GM12875 (cell line): ENCODE data around the gene DAPK3.

Experiments used
- H3K4me3 ChIP-seq: one replicate; pipeline ENCODE4 v1.5.1; 2011; ENCODE audit warnings: low read depth, low read length, control low read depth
- TF ChIP-seq, protein P1 (sequence below): IDR thresholded peaks from 2 replicates; pipeline ENCODE4 v1.5.1; 2011; ENCODE audit warnings: low read depth, mild to moderate bottlenecking, control low read depth, inconsistent platforms, low read length, moderate library complexity, borderline replicate concordance; ENCODE audit not compliant: insufficient read depth

The DAPK3 gene

DNA sequence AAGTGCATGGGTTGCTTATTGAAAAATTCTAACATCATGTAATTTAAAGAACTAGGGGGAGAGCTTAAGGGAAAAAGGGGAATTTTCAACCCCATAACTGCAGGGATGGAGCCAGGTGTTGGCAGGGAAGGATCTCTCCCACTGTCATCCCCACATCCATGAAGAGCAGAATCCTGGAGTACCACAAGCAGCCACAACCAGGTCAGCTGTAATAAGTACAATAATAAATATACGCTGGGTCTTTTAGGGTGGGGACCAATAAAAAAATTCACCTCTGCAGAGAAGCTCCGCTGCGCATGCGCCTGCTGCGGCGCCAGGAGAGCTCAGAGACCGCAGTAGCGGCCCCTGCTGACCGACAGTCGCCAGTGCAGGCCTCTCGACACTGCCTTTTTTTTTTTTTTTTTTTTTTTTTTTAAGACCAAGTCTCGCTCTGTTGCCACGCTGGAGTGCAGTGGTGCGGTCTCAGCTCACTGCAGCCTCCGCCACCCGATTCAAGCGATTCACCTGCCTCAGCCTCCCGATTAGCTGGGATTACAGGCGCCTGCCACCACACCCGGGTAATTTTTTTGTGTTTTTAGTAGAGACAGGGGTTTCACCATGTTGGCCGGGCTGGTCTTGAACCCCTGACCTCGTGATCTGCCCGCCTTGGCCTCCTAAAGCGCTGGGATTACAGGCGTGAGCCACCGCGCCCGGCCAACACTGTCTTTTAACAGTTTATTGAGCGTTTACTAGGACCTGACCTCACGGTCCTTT is 16.9 kb upstream of the DAPK3 start:
- H3K4me3 ChIP-seq = peak overlapping the region; percentile 42
- TF ChIP-seq, protein P1, sequence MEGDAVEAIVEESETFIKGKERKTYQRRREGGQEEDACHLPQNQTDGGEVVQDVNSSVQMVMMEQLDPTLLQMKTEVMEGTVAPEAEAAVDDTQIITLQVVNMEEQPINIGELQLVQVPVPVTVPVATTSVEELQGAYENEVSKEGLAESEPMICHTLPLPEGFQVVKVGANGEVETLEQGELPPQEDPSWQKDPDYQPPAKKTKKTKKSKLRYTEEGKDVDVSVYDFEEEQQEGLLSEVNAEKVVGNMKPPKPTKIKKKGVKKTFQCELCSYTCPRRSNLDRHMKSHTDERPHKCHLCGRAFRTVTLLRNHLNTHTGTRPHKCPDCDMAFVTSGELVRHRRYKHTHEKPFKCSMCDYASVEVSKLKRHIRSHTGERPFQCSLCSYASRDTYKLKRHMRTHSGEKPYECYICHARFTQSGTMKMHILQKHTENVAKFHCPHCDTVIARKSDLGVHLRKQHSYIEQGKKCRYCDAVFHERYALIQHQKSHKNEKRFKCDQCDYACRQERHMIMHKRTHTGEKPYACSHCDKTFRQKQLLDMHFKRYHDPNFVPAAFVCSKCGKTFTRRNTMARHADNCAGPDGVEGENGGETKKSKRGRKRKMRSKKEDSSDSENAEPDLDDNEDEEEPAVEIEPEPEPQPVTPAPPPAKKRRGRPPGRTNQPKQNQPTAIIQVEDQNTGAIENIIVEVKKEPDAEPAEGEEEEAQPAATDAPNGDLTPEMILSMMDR = peak; percentile 90

DNA sequence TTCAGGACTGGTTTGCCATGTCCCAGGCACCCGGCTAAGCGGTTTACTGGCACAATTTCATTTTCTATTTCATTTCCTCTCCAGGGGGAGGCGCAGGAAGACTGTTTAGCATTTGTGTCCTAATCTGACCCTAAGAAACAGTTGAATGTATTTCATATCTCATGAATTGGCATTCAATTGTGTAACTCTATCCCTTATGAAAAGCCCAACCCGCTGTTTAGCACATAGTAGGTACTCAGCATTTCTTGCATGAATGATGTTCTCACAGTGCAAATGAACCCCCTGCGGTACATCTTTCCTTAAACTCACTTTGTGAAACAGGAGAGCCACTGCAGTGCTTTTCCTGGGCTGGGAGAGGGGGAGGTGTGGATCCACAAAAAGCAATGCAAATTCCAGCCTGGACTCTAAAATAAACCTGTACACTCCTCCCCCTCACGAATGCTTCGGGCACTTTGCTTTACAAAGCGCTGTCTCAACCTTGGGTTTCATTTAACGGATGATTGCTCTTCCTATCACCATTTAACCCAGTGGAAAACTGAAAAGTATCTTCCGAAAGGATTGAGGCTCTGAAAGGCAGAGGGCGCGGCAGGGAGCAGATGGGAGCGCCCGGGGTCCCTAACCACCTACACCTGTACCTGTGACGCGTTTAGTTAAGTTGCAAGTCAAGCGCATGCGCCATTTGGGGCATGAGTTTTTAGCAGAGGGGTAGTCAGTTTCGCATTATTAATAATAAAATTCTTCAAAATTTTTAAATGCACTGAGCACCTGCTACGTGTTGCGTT is 15.6 kb upstream of the DAPK3 start:
- TF ChIP-seq, protein P1 = peak; percentile 40; the same call in 1 of the 2 replicates
- peak overlapping the region; percentile 42 for H3K4me3 ChIP-seq

DNA sequence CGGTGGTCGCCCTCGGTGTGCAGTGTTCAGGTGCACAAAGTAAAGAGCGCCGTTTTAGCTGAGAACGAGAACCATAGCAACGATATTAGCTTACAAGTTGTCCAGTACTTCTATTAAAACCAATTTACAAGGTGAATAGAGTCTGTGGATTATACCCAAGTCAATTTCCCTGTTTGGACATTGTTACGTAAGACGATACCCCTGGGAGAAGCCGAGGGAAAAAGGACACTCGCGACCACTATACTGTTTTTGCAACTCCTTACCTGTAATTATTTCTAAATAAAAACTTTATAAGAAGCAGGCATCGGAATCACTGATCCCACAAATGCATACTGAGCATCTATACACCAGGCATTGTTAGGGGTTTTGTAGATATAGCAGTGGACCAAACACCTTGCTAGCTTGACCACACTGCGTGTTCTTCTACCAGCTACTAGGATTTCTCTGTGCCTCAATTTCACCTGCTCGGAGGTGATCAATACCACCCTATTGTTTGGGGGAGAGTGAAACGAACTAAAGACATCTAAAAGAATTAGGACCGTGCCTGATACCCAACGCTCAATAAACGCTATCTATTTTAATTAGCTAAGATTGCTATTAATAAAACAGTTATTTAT is 14.9 kb upstream of the DAPK3 start:
- TF ChIP-seq, protein P1 = no peak
- peak overlapping the region; percentile 42 for H3K4me3 ChIP-seq

DNA sequence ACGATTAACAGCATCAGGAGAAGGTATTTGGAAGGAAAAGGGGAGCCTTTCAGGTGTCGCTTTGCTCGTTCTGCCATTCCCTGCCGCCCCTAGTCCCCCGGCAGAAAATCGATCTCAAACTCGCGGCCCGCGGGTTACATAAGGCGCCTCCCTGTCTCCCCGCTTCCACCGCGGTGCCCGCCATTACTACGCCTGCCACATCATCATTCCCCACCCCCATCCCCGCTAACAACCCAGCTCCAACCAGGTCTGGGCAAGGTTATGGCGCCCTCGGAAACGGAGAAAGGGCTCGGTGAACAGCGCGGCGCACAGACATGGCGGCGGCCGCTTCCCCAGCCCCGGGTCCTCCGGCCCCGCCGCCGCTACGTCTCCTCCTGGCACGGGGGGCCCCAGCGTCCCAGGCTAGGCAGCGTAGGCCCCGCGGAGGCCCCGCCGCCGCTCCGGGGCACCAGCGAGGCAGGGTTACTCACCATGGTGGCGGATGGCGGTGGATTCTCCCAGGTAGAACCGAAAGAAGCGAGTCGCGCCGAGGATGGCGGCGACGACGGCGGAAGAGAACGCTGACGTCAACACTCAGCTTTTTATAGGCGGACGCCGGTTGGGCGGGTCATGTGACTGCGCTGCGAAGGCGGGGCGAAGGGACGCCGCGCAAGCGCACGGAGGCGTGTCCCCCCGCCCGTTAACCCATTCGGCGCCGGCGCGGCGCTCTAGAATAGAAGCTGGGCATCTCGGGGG is 14.2 kb upstream of the DAPK3 start, which contains the start of gene EEF2:
EEF2 (minus strand) TSS at position 556 of the 735 bp plus-strand sequence; CDS start at position 473, 83 bp downstream.
- H3K4me3 ChIP-seq = peak within 1 kb of the TSS; percentile 97
- TF ChIP-seq, protein P1 = no peak

DNA sequence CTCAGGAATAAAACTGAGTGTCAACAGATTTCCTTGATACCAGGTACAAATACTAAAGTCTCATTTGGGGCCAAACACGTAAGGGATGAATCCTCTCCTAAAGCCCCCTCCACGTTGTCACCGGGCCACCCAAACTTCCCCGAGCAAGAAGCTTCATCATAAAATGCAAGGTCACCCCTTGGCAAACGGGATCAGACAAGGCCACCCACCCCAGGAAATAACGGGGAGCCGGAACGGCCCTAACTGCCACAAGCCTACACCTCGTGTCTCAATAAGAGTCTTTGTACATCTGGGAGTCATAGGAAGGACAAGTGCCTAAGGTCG is 13.6 kb upstream of the DAPK3 start:
- H3K4me3 ChIP-seq = peak overlapping the region; percentile 97
- TF ChIP-seq, protein P1 = no peak

DNA sequence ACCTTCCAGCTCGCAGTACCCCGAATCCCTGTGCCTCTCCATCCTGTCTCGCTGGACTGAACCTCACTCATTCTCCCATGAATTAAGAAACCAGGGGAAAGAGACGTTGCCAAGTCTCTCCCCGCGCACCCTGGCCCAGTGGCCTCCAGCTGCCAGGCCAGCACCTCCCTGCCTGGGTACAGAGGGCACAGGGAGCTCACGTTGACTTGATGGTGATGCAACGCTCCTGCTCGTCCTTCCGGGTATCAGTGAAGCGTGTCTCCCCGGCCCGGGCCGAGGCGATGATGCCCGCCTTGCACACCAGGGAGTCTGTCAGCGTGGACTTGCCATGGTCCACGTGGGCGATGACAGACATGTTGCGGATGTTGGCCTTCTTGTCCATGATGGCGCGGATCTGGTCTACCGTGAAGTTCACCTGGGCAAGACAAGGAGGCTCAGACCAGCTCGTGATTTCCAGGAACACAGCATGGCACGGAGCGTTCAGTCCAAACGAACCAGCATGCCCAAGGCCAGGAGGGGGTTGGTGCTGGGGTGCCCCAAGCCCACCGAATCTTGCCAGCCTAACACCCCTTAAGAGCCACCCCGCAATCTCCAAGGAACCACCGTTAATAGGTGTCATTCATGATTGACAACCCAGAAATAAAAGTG is 13.2 kb upstream of the DAPK3 start:
- TF ChIP-seq, protein P1 = no peak
- peak overlapping the region; percentile 97 for H3K4me3 ChIP-seq
